IPS-20b (cell line): Measurements from ENCODE around the gene QKI.

Source experiments
- H3K27ac ChIP-seq: one replicate; pipeline ENCODE4 v1.5.1; 2013; ENCODE audit warnings: low read length
- H3K27me3 ChIP-seq: 2 replicates; pipeline ENCODE4 v1.6.1; 2013; ENCODE audit warnings: mild to moderate bottlenecking, low read length, inconsistent platforms; ENCODE audit not compliant: insufficient read depth
- H3K36me3 ChIP-seq: 2 replicates; pipeline ENCODE4 v1.6.1; 2013; ENCODE audit warnings: low read depth, mild to moderate bottlenecking, inconsistent platforms, low read length, moderate library complexity; ENCODE audit not compliant: insufficient read depth
- H3K4me1 ChIP-seq: 2 replicates; pipeline ENCODE4 v1.6.1; 2013; ENCODE audit warnings: mild to moderate bottlenecking, control low read depth, inconsistent platforms, low read length, moderate library complexity; ENCODE audit not compliant: insufficient read depth
- H3K4me3 ChIP-seq: 2 replicates; pipeline ENCODE4 v1.5.1; 2013; ENCODE audit warnings: mild to moderate bottlenecking, low read length, inconsistent platforms
- H3K9ac ChIP-seq: 2 replicates; pipeline ENCODE4 v1.6.1; 2013; ENCODE audit warnings: low read depth, mild to moderate bottlenecking, inconsistent platforms, low read length, moderate library complexity
- H3K9me3 ChIP-seq: 2 replicates; pipeline ENCODE4 v1.6.1; 2013; ENCODE audit warnings: mild to moderate bottlenecking, low read depth, low read length, inconsistent platforms; ENCODE audit not compliant: insufficient read depth

The QKI gene

DNA sequence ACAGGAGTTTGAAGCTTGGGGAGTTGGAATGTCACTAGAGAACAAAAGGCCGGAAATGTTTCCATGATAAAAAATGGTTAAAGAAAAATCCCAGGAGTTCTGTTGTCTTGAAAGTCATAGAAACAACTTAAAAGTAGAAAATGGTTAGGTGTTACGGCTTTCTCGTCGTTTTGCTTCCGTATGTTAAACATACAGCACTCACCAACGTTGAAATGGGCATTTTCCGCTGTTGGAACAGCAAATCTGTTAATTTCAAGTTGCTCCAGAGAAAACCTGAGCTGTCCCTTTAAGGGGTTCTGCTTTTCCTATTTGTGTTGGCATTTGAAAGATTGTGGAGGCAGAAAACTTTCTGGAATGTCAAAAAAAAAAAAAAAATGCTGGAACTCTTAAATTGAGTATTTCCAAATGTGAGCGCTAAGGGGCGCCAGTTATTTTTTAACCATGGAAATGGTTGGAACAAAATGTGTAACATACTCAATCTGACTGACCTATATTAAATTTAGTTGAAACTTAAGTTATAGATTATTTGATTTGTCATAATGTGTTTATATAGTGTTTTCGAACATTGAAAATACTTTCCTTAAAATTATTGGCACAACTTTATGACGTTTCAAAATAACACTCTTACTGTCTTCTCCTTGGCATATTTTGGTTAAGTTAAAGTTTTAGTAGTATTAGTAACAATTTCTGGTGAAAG lies 2.2 kb downstream of the QKI start:
- Histone ChIP-seq H3K36me3 (no peaks in the 10 kb centered on the region), H3K4me3 (peak overlapping the region; percentile 82), H3K9ac (peak overlapping the region; percentile 89; the same call in 1 of the 2 replicates), H3K27me3 (peaks cover 8% of the 10 kb centered on the region; the same call in 1 of the 2 replicates), H3K27ac (no peak overlapping the region), H3K4me1 (peaks cover 31% of the 10 kb centered on the region), H3K9me3 (no peaks in the 10 kb centered on the region)

DNA sequence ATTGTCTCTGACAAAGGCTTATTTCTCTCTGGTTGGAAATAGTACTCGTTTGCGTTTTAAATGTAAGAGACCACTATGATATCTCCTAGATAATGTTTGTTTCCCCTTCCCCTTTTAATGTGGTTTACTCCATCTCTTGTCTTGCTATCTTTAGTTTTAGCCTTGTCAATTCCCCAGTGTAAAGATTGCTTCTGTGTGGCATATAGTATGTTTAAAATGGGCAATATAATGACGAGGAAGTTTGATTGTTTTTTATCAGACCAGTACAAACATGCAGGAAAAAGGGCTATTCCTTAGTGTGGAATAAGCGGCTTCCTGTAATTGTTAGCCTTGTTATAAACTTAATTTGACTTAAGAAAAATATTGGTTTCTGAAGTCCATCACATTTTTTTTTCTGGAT lies 3.1 kb downstream of the QKI start:
- no peaks in the 10 kb centered on the region for H3K36me3 ChIP-seq
- H3K4me3 ChIP-seq = peak overlapping the region; percentile 82
- H3K9ac ChIP-seq = peak overlapping the region; percentile 65; the same call in 1 of the 2 replicates
- H3K27ac ChIP-seq = no peak overlapping the region
- H3K4me1 ChIP-seq = peaks cover 36% of the 10 kb centered on the region
- H3K27me3 ChIP-seq = peaks cover 6% of the 10 kb centered on the region; the same call in 1 of the 2 replicates
- H3K9me3 ChIP-seq = no peaks in the 10 kb centered on the region

DNA sequence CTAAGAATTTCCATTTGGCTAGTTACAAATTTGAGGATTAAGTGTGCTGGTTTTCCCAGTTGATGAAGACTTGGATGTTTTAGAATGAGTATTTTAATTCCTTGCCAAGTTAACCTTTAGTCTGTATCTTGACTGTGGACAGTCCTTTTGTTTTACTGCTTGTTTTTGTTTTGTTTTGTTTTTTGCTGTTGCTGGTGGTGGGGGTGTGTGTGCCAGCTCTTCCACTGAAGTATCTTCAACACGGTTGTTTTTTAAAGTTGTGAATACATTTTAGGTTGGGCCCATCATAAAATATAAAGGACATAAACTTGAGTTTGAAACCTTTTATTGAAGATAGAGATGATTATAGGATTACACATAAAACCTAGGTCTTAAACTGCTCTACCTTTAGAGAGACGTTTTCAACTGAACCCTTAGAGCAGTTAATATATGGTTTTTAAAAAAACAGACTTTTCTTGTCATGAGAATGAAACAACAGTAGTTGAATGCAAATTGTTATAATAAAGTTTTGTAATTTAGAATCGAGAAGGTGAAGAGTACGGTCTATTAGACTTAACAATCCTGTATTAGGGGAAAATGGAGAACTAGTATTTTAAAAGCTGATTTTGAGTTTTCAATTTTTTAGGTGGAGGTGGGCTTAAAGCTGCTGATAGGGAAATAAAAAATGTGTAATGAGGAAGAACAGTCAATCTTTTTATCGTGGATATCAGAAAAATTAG lies 4.0 kb downstream of the QKI start:
- Histone ChIP-seq H3K4me3 (peak overlapping the region; percentile 82), H3K4me1 (peaks cover 41% of the 10 kb centered on the region), H3K27me3 (no peaks in the 10 kb centered on the region), H3K9ac (peak overlapping the region; percentile 45; the same call in 1 of the 2 replicates), H3K27ac (no peak overlapping the region), H3K36me3 (no peaks in the 10 kb centered on the region), H3K9me3 (no peaks in the 10 kb centered on the region)

DNA sequence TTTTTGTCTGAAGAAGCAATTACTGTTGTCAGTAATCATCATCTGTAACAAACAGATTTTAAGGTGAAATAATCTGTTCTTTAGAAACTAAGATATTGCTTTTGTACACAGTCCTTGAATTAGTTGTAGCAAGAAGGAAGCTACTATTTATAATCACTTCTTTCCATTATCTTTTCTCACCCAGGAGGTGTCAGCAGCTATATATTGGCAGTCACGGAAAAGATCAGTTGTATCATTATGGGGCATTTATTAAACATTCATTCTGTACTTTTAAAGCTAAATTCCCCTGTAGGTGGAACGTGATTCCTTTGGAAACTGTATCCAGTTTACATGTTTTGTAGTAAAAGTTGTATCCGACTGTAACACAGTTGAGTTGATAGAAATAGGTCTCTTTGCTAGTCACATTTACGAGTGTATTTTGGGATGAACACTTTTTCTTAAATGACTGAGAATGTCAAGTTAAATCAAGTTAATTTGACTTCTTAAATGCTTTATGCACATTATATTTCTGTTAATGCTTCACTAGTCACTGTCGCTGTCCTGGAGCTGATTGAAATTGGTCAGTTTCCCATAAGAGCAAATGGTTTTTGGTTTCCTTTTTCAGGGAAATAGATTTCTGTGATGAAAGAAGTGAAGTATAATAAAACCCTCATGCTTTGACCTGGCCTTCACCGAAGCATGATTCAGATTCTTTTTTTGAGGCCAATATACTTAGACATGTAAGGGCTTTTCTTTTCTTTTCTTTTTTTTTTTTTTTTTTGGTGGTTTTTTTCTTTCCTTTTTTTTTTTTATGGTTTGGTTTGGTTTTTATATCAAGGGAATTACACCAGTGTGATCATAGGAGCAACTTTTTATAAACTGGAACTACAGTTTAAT lies 5.1 kb downstream of the QKI start:
- H3K36me3 ChIP-seq = no peaks in the 10 kb centered on the region
- H3K9ac ChIP-seq = peak overlapping the region; percentile 20; the same call in 1 of the 2 replicates
- H3K27me3 ChIP-seq = no peaks in the 10 kb centered on the region
- H3K4me1 ChIP-seq = peaks cover 41% of the 10 kb centered on the region
- peak overlapping the region; percentile 82 for H3K4me3 ChIP-seq
- no peaks in the 10 kb centered on the region for H3K9me3 ChIP-seq
- H3K27ac ChIP-seq = no peak overlapping the region

DNA sequence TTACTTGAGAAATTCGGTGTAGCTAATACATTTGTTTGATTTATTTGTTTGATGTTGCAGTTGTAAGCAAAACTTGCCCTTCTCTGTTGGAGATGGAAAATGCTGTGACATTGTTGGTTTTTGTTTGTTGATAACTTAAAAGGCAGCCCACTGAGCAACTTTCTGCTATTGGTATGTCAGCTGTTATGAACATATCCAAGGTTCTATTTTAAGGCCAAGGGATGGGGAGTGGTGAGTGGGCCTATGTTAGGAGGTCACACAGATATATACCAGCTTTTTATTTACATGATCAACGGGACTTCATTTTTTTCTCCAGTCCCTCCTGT lies 5.7 kb downstream of the QKI start:
- Histone ChIP-seq H3K4me1 (peaks cover 41% of the 10 kb centered on the region), H3K27me3 (no peaks in the 10 kb centered on the region), H3K4me3 (peak overlapping the region; percentile 82; the same call in 1 of the 2 replicates), H3K9me3 (no peaks in the 10 kb centered on the region), H3K27ac (no peak overlapping the region), H3K9ac (peak overlapping the region; percentile 20; the same call in 1 of the 2 replicates), H3K36me3 (no peaks in the 10 kb centered on the region)

DNA sequence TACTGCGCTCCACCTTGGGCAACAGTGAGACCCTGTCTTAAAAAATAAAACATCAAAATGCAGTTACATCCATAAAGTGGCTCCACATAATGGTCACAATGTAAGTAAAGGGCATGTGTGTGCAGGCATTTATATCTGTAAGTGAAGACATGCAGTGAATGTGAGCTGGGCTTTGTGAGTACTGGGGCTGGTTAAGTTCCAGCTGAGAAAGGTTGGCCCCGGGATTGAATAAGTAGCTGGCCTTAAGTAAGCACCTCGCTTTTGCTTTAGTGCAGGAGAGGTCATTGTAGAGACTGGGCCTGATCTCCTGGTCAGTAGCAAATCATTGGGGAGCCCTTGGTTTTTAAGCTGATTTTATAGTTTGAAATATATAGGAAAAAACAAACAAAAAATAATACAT lies 8.0 kb downstream of the QKI start:
- no peak overlapping the region for H3K4me3 ChIP-seq
- H3K9me3 ChIP-seq = no peaks in the 10 kb centered on the region
- no peaks in the 10 kb centered on the region for H3K27me3 ChIP-seq
- no peak overlapping the region for H3K9ac ChIP-seq
- peaks cover 40% of the 10 kb centered on the region for H3K4me1 ChIP-seq
- no peaks in the 10 kb centered on the region for H3K36me3 ChIP-seq
- no peak overlapping the region for H3K27ac ChIP-seq

DNA sequence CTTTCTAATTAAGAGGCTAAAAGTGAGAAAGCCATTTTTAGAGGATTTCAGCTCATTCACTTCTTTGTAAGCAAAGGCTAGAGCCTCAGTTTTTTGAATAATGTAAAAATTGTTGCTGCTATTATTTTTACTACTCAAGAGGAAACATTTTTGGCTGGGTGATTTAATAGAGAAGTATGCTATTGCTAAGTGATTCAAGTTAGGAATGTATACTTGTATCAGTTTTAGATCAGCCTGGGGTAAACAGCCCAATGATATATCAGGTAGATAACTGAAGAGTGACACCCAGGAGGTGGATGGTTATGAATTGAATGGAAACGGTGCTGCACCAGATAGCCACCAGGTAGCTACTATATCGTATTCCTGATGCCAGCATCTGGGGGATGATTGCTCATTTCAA lies 9.2 kb downstream of the QKI start:
- Histone ChIP-seq H3K36me3 (no peaks in the 10 kb centered on the region), H3K27me3 (no peaks in the 10 kb centered on the region), H3K4me3 (no peak overlapping the region), H3K4me1 (peaks cover 36% of the 10 kb centered on the region), H3K9ac (no peak overlapping the region), H3K27ac (no peak overlapping the region), H3K9me3 (no peaks in the 10 kb centered on the region)

DNA sequence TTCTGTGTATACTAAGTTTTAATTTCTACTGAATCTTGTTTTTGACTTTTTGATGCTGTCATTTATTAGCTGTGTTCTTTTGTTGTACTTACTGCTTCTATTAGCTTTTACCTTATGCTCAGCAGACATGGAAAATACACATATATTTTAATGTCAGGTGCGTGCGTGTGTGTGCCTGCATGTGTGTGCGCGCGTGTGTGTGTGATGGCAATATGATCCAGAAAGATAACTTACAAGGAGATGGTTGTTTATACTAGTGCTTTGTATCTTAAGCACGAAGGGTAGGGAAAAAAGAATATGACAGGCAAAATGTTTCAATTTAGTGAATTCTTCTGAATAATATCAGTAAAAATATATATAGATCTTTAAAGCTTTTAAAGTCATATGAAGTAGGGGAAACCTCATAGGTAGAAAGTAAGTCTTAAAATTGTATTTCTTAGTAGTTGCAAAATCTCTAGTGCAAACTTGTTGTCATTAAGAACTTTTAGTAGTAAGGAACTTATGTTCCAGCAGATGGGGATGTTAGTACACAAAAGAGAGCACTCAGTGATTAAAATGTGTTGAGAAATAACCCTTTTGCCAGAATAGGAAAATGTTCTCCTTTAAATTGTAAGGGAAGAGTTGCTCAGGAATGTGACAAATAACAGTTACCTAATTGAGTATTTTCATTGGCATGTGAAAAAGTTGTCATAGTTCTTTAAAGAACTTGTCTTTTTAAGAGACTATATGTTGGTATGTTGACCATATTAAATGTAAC lies 13.2 kb downstream of the QKI start:
- Histone ChIP-seq H3K27me3 (no peaks in the 10 kb centered on the region), H3K27ac (no peak overlapping the region), H3K36me3 (no peaks in the 10 kb centered on the region), H3K9me3 (no peaks in the 10 kb centered on the region), H3K9ac (no peak overlapping the region), H3K4me3 (no peak overlapping the region), H3K4me1 (peaks cover 32% of the 10 kb centered on the region; the same call in 1 of the 2 replicates)

DNA sequence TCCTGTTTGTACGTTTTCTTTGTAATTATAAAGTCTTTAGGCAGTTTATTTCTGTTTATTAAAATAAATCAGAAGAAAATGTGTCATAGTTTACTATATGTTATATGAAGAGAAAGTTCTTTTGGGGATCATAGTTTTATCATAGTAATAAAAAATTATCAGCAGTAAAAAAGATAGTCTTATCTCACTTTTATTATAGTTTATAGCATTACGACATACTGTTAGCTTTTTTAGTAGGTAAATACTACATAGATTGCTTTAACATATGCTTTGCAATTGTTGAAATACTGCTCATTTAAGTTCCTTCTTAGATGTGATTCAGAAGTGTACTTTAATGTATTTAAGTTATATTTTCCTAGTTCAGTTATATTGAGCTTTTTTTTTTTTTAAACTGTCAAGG lies 13.9 kb downstream of the QKI start:
- Histone ChIP-seq H3K9ac (no peak overlapping the region), H3K27me3 (no peaks in the 10 kb centered on the region), H3K36me3 (no peaks in the 10 kb centered on the region), H3K27ac (no peak overlapping the region), H3K9me3 (no peaks in the 10 kb centered on the region), H3K4me3 (no peak overlapping the region), H3K4me1 (peaks cover 27% of the 10 kb centered on the region; the same call in 1 of the 2 replicates)

DNA sequence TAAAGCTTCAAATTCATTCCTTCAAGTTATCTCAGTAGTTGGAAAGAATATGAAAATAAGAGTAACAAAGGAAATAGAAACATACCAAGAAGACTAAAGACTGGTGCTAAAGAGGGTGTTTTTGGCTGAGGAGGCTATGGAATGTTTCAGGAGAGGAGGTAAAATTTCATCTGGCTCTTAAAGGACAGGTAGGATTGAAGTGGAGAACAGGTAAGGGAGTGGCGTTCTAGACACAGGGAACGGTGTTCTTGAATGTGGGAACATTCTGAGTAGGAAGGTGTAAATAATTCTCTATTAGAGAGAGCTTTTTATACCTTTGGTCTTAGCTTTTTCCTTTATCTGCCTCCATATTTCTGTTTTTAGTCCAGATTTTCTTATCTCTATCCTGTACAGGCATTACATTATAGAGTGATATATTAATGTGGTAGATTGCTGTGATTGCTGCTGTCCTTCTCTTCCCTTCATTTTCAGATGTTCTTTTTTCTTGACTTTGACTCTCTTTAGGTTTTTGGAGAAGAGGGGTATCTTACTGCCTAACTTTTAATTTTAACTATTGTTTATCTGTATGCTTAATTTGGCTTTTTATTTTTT lies 15.4 kb downstream of the QKI start:
- Histone ChIP-seq H3K4me1 (peaks cover 27% of the 10 kb centered on the region; the same call in 1 of the 2 replicates), H3K27ac (no peak overlapping the region), H3K9ac (no peak overlapping the region)

DNA sequence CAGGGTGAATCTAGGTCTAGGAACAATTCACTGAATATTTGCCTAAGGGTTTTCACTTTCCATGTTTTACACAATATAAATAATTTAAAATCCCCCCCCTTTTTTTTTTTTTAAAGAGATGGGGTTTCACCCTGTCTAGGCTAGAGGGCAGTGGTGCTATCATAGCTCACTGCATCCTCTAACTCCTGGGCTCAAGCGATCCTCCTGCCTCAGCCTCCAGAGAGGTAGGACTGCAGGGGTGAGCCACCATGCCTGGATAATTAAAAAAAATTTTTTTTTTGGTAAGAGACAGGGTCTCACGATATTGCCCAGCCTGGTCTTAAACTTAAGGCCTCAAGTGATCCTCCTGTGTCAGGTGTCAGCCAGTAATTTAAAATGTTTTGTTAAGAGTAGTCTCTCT lies 17.8 kb downstream of the QKI start:
- Histone ChIP-seq H3K4me3 (no peak overlapping the region), H3K27ac (no peak overlapping the region), H3K4me1 (peaks cover 32% of the 10 kb centered on the region; the same call in 1 of the 2 replicates), H3K36me3 (no peaks in the 10 kb centered on the region), H3K9me3 (no peaks in the 10 kb centered on the region), H3K9ac (no peak overlapping the region), H3K27me3 (no peaks in the 10 kb centered on the region)

More for the DNA sequence above, 15.4 kb downstream of the QKI start:
- Histone ChIP-seq H3K27me3 (no peaks in the 10 kb centered on the region), H3K4me3 (no peak overlapping the region), H3K36me3 (no peaks in the 10 kb centered on the region), H3K9me3 (no peaks in the 10 kb centered on the region)
